ENCODE measurements around the gene DNHD1. TPM values are rescaled to one million over a fixed set of nuclear protein-coding genes. Genes with fewer than 3 reads are reported as not detected.
A peak's percentile ranks its signal among the peaks of the same experiment; 100 is the strongest.

The DNHD1 gene
- total RNA-seq, 1 donor from 2014 or later, result 4.7 TPM

DNA sequence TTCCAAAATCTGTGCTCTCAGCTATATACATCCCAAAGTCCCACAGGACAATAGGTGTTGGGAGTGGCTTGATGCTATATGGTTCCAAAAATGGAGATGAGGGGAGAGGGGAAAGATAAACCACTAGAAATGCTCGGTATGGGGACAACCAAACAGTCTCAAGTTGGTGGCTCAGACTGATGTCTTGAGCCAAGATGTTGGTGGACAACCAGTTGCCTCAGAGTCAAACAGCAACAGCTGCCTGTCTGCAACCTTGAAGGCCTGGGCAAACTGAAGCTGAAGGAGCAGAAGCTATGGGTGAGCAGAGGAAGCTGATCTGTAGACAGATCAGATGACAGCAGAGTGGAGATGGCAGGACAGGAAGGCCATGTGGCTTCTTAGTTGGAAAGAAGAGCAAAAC is 102.4 kb downstream of the DNHD1 start:
- Histone ChIP-seq H3K4me3 (ENCODE audit: low read length in 3 of 3) (no peak overlapping the region), H3K27me3 (ENCODE audit: control insufficient read depth in 3 of 3, insufficient read depth in 3 of 3, low read length in 3 of 3) (no peaks in the 10 kb centered on the region), H3K36me3 (ENCODE audit: control insufficient read depth in 3 of 3, insufficient read depth in 3 of 3, low read length in 3 of 3) (peaks cover 41 to 51% (median 49%) of the 10 kb centered on the region in 3 donors), H3K27ac (ENCODE audit: low read depth, low read length) (no peak overlapping the region), H3K4me1 (ENCODE audit: control insufficient read depth in 3 of 3, insufficient read depth in 3 of 3, low read length in 3 of 3) (peaks cover 19 to 31% (median 20%) of the 10 kb centered on the region in 3 donors), H3K9ac (ENCODE audit: low read depth in 1 of 3, low read length in 3 of 3) (no peak overlapping the region), H3K9me3 (ENCODE audit: control insufficient read depth in 3 of 3, low read length in 3 of 3) (no peaks in the 10 kb centered on the region)

DNA sequence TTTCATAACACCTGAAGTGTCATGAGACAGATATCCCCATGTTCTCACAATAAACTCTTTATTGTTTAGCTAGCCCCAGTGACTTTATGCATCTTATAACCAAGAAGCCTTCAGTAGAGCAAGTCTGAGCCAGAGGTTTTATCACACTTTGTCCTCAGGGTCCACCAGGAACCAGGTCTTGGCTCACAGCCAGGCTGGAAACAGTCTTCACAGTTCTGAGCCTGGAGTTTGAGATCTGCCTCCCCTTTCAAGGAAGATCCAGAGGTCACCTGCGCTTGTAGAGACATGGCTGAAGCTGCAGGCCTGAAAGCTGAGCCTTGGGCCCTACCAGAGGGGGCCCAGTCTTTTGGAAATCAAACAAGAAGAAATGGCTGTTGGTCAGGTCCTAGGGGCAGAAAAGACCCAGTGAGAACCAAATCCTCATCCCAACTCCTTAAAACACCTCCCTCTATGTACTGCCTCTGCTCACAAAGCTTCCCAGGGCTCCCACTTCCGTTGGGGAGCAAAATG is 102.9 kb downstream of the DNHD1 start:
- H3K9me3 ChIP-seq (ENCODE audit: control insufficient read depth in 3 of 3, low read length in 3 of 3), result no peaks in the 10 kb centered on the region
- peaks cover 24 to 35% (median 24%) of the 10 kb centered on the region in 3 donors for H3K4me1 ChIP-seq (ENCODE audit: control insufficient read depth in 3 of 3, insufficient read depth in 3 of 3, low read length in 3 of 3)

DNA sequence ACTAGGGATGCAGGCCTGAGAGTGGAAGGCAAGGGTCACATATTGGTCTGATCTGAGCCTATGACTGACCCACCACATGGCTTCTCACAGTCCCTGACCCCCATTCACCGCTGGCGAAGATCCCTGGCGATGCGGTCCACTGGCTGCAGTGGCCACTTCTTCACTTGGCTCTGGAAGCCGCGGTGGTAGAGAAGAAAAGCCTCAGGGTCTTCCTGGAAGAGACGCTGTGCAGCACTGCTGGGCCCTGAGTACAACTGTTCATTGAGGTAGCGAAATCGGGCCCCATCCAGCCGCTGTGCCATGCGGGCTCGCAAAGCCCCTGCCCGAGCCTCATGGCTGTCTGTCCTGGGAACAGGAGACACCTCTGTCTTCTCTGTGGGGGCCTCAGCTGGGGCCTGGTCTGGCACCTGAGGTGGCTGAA is 104.0 kb downstream of the DNHD1 start:
- H3K27ac ChIP-seq (ENCODE audit: low read depth, low read length), result no peak overlapping the region
- no peak overlapping the region for H3K9ac ChIP-seq (ENCODE audit: low read depth in 1 of 3, low read length in 3 of 3)
- peaks cover 38 to 43% (median 40%) of the 10 kb centered on the region in 3 donors for H3K36me3 ChIP-seq (ENCODE audit: control insufficient read depth in 3 of 3, insufficient read depth in 3 of 3, low read length in 3 of 3)
- H3K4me1 ChIP-seq (ENCODE audit: control insufficient read depth in 3 of 3, insufficient read depth in 3 of 3, low read length in 3 of 3), result peaks cover 34 to 46% (median 34%) of the 10 kb centered on the region in 3 donors
- no peaks in the 10 kb centered on the region for H3K27me3 ChIP-seq (ENCODE audit: control insufficient read depth in 3 of 3, insufficient read depth in 3 of 3, low read length in 3 of 3)
- no peaks in the 10 kb centered on the region for H3K9me3 ChIP-seq (ENCODE audit: control insufficient read depth in 3 of 3, low read length in 3 of 3)
- H3K4me3 ChIP-seq (ENCODE audit: low read length in 3 of 3), result no peak overlapping the region

More for the DNA sequence above, 102.9 kb downstream of the DNHD1 start:
- Histone ChIP-seq H3K9ac (ENCODE audit: low read depth in 1 of 3, low read length in 3 of 3) (no peak overlapping the region), H3K36me3 (ENCODE audit: control insufficient read depth in 3 of 3, insufficient read depth in 3 of 3, low read length in 3 of 3) (peaks cover 38 to 48% (median 46%) of the 10 kb centered on the region in 3 donors), H3K27ac (ENCODE audit: low read depth, low read length) (no peak overlapping the region), H3K4me3 (ENCODE audit: low read length in 3 of 3) (no peak overlapping the region), H3K27me3 (ENCODE audit: control insufficient read depth in 3 of 3, insufficient read depth in 3 of 3, low read length in 3 of 3) (no peaks in the 10 kb centered on the region)

DNA sequence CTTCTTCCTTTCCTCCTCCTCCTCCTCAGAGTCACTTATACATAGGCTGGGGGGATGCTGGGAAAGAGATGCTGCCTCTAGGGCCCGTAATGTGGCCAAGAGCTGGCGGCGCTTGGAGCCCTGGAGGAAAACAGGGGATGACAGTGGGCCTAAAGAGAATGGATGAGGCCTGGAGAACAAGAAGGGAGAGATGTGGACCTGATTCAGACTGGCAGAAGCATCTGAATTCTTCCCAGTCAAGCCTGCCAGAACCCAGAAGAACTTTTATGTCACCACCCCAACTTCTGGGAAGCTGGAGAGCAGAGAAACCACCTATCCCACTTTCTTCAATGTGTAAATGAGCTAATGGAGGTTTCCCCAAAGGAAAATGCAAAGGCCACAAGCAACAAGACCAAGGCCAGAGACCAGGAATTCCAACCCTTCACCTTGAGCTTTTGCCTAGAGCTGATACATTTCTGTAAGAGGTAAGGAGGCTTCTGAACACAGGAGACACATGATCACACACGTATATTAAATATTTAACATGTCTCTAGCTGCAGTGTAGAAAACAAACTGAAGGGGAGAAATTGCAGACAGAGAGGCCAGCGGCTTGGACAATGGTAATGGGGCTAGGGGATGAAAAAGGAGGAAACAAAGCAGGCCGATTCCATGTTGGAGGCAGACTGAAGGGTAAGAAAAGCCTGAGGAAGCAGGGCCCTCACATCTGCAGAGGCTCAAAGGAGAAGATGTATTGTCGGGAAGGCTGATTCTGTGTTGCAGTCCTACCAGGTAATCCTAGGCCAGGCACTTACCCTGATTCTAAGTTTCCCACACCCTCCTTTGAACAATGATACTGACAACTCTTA is 105.2 kb downstream of the DNHD1 start:
- Histone ChIP-seq H3K9me3 (ENCODE audit: control insufficient read depth in 3 of 3, low read length in 3 of 3) (no peaks in the 10 kb centered on the region), H3K4me1 (ENCODE audit: control insufficient read depth in 3 of 3, insufficient read depth in 3 of 3, low read length in 3 of 3) (peaks cover 40 to 58% (median 46%) of the 10 kb centered on the region in 3 donors), H3K4me3 (ENCODE audit: low read length in 3 of 3) (peak overlapping the region; percentile 92 to 97 (median 93)), H3K36me3 (ENCODE audit: control insufficient read depth in 3 of 3, insufficient read depth in 3 of 3, low read length in 3 of 3) (peaks cover 38 to 40% (median 38%) of the 10 kb centered on the region in 3 donors), H3K9ac (ENCODE audit: low read depth in 1 of 3, low read length in 3 of 3) (peak overlapping the region; percentile 92 to 98 (median 95)), H3K27me3 (ENCODE audit: control insufficient read depth in 3 of 3, insufficient read depth in 3 of 3, low read length in 3 of 3) (no peaks in the 10 kb centered on the region), H3K27ac (ENCODE audit: low read depth, low read length) (peak overlapping the region; percentile 95)

DNA sequence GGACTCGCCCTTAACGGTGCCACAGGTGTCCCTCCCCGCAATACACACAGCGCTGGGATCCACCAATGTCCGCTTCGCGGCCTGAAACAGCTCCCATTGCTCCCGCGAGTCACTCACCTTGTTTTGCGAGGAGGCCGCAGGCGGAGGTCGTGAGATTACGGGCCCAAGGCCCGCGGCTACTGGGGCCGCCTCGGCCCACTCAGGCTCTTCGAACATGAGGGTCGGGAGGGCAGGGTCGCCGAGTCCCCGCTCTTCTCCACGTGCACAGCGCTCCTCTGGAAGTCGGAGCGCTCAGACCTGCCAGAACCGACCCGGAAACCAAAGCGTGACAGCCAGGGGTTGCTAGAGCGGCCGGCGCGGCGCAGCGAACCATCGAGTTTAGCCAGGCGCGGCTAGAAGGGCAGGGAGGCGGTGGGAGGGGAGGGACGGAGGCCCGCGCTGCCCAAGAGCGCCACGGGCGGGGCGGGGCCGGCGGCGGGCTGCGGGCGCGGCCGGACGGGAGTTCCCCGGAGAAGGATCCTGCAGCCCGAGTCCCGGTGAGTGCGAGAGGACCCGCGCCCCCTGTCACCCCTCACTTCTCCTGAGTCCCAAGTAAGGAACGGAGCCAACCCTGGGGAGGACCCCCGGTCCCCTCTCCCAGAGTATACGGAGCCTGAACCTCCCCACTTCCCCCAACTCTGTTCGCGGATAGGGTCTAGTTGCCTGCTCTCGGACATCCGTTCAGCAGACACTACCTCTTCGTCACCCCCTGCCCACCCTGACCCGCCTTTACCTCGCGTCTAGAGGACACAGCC is 106.4 kb downstream of the DNHD1 start, which contains the start of the genes ILK and RRP8:
TSS of gene ILK (plus strand) at position 488 of the 794 bp plus-strand sequence. CDS start 498 bp downstream, outside the sequence.
TSS of gene RRP8 (minus strand) at position 330 of the 794 bp plus-strand sequence. CDS start at position 216, 114 bp downstream.
- no peaks in the 10 kb centered on the region for H3K27me3 ChIP-seq (ENCODE audit: control insufficient read depth in 3 of 3, insufficient read depth in 3 of 3, low read length in 3 of 3)
- H3K36me3 ChIP-seq (ENCODE audit: control insufficient read depth in 3 of 3, insufficient read depth in 3 of 3, low read length in 3 of 3), result peaks cover 40 to 44% (median 43%) of the 10 kb centered on the region in 3 donors
- no peaks in the 10 kb centered on the region for H3K9me3 ChIP-seq (ENCODE audit: control insufficient read depth in 3 of 3, low read length in 3 of 3)
- peak within 1 kb of the TSS; percentile 95 for H3K27ac ChIP-seq (ENCODE audit: low read depth, low read length)
- H3K4me1 ChIP-seq (ENCODE audit: control insufficient read depth in 3 of 3, insufficient read depth in 3 of 3, low read length in 3 of 3), result peaks cover 52 to 70% (median 52%) of the 10 kb centered on the region in 3 donors
- H3K4me3 ChIP-seq (ENCODE audit: low read length in 3 of 3), result peak within 1 kb of the TSS; percentile 93 to 97 (median 95)
- peak within 1 kb of the TSS; percentile 95 to 98 (median 97) for H3K9ac ChIP-seq (ENCODE audit: low read depth in 1 of 3, low read length in 3 of 3)

DNA sequence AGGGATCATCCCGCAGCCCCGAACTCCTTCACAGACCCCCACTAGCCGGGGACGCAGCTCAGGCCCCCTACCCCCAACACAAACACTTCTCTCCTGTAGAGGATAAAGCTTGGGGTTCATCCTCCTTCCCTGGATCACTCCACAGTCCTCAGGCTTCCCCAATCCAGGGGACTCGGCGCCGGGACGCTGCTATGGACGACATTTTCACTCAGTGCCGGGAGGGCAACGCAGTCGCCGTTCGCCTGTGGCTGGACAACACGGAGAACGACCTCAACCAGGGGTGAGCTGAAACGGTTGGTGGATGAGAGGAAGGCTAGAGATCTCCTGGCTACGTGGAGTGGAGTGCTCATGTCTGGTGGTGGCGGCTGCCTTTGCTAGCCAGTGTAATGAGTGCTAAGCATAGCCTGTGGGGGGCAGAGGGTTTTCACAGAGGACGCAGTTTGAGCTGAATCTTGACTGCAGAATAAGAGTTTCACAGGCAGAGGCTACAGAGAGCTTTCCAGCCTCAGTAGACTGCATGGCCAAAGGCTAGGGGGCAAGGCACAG is 107.1 kb downstream of the DNHD1 start:
- H3K36me3 ChIP-seq (ENCODE audit: control insufficient read depth in 3 of 3, insufficient read depth in 3 of 3, low read length in 3 of 3), result peaks cover 40 to 46% (median 43%) of the 10 kb centered on the region in 3 donors

DNA sequence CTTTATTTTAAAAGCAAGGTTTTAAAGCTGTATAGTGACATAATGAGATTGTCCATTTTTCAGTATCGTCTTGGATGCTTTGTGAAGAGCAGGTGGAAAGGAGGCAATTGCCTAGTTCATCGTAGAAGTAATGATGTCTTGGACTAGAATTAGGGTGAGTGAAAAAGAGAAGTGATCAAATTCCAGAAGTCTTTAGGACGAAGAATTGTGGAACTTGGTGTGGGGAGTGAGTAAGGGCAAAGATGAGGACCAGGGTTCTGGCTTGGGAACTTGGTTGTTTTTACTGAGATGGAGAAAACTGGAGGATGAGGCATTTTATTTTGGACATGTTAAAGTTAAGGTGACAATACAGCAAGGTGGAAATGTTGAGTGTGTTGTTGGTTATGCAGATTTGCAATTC is 107.7 kb downstream of the DNHD1 start:
- peak overlapping the region; percentile 95 to 98 (median 97) for H3K9ac ChIP-seq (ENCODE audit: low read depth in 1 of 3, low read length in 3 of 3)
- H3K4me1 ChIP-seq (ENCODE audit: control insufficient read depth in 3 of 3, insufficient read depth in 3 of 3, low read length in 3 of 3), result peaks cover 51 to 75% (median 55%) of the 10 kb centered on the region in 3 donors
- H3K27ac ChIP-seq (ENCODE audit: low read depth, low read length), result peak overlapping the region; percentile 95
- H3K27me3 ChIP-seq (ENCODE audit: control insufficient read depth in 3 of 3, insufficient read depth in 3 of 3, low read length in 3 of 3), result no peaks in the 10 kb centered on the region
- peak overlapping the region; percentile 93 to 97 (median 95) for H3K4me3 ChIP-seq (ENCODE audit: low read length in 3 of 3)
- H3K9me3 ChIP-seq (ENCODE audit: control insufficient read depth in 3 of 3, low read length in 3 of 3), result no peaks in the 10 kb centered on the region
- H3K36me3 ChIP-seq (ENCODE audit: control insufficient read depth in 3 of 3, insufficient read depth in 3 of 3, low read length in 3 of 3), result peaks cover 40 to 46% (median 43%) of the 10 kb centered on the region in 3 donors

More for the DNA sequence above, 107.1 kb downstream of the DNHD1 start:
- H3K9ac ChIP-seq (ENCODE audit: low read depth in 1 of 3, low read length in 3 of 3), result peak overlapping the region; percentile 95 to 98 (median 97)
- H3K4me1 ChIP-seq (ENCODE audit: control insufficient read depth in 3 of 3, insufficient read depth in 3 of 3, low read length in 3 of 3), result peaks cover 52 to 74% (median 53%) of the 10 kb centered on the region in 3 donors
- H3K4me3 ChIP-seq (ENCODE audit: low read length in 3 of 3), result peak overlapping the region; percentile 93 to 97 (median 95)
- H3K27me3 ChIP-seq (ENCODE audit: control insufficient read depth in 3 of 3, insufficient read depth in 3 of 3, low read length in 3 of 3), result no peaks in the 10 kb centered on the region
- H3K9me3 ChIP-seq (ENCODE audit: control insufficient read depth in 3 of 3, low read length in 3 of 3), result no peaks in the 10 kb centered on the region
- H3K27ac ChIP-seq (ENCODE audit: low read depth, low read length), result peak overlapping the region; percentile 95

DNA sequence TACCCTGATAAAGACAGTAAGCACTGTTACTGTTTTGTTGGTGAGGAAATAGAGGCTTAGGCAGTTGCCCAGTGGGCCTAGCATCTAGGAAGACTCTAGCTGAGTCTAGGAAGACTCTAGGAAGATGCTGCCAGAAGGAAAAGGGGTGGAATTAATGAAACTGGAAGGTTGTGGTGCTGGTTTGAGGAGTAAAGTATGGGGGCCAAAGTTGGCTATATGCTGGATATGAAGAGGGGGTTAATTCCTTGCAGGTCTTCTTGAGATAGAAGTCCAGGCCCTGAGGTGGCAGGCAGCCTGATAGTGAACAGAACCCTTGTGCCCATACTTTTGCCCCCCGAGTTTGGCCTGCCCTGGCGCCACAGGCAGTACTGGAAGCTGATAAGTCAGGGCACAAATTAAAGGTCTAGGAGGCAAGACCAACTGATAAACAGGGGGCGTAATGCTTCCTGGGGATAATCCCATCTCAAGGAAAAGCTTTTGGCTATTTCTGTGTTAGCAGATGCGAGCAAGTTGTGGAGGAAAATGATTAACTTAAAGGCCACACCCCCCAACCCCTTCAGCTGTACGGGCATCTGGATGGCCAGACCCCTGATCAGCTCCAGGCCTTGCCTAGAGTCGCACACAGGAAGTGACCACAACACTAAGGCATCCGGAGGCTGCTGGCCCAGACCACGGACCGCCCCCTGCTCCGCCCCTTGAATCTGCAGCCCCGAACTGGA is 109.5 kb downstream of the DNHD1 start:
- H3K27me3 ChIP-seq (ENCODE audit: control insufficient read depth in 3 of 3, insufficient read depth in 3 of 3, low read length in 3 of 3), result no peaks in the 10 kb centered on the region
- H3K9me3 ChIP-seq (ENCODE audit: control insufficient read depth in 3 of 3, low read length in 3 of 3), result no peaks in the 10 kb centered on the region
- H3K36me3 ChIP-seq (ENCODE audit: control insufficient read depth in 3 of 3, insufficient read depth in 3 of 3, low read length in 3 of 3), result peaks cover 39 to 45% (median 41%) of the 10 kb centered on the region in 3 donors
- H3K4me3 ChIP-seq (ENCODE audit: low read length in 3 of 3), result peak overlapping the region; percentile 50 to 61 (median 57)
- H3K4me1 ChIP-seq (ENCODE audit: control insufficient read depth in 3 of 3, insufficient read depth in 3 of 3, low read length in 3 of 3), result peaks cover 50 to 81% (median 64%) of the 10 kb centered on the region in 3 donors
- H3K27ac ChIP-seq (ENCODE audit: low read depth, low read length), result peak overlapping the region; percentile 96
- peak overlapping the region; percentile 71 to 73 (median 72) for H3K9ac ChIP-seq (ENCODE audit: low read depth in 1 of 3, low read length in 3 of 3)
